HepG2 (cell line): ENCODE data around the gene C1orf21.

Experiments used
- POLR2A ChIP-seq, 2 experiments: IDR thresholded peaks; 2 replicates each; pipeline ENCODE4 v1.6.1; 2011; ENCODE audit warnings: low read depth in 2 of 2, low read length in 2 of 2, mild to moderate bottlenecking in 1 of 2, moderate library complexity in 1 of 2; ENCODE audit not compliant: insufficient read depth in 1 of 2
- RBM39 ChIP-seq: fragments of 200-400 bp; formaldehyde crosslinking; IDR thresholded peaks from one replicate; pipeline ENCODE4 v1.6.1; 2018; ENCODE audit warnings: antibody characterized with exemption, mild to moderate bottlenecking, low read depth, low read length; ENCODE audit not compliant: poor library complexity, severe bottlenecking
- SRSF9 ChIP-seq: fragments of 200-400 bp; formaldehyde crosslinking; IDR thresholded peaks from 2 replicates; pipeline ENCODE4 v1.6.1; 2018; ENCODE audit warnings: borderline replicate concordance, mild to moderate bottlenecking, low read depth, low read length; ENCODE audit not compliant: insufficient read depth, poor library complexity, severe bottlenecking
- ZNF605 ChIP-seq: sonication (generic); formaldehyde crosslinking; IDR thresholded peaks from 2 replicates; pipeline ENCODE4 v1.8.0; 2022; ENCODE audit warnings: mild to moderate bottlenecking, missing genetic modification reagents
- TF ChIP-seq, protein P1 (sequence below): sonication (generic); formaldehyde crosslinking; IDR thresholded peaks from 2 replicates; pipeline ENCODE4 v1.5.0; 2020; ENCODE audit warnings: mild to moderate bottlenecking, missing genetic modification reagents
- TF ChIP-seq, protein P2 (sequence below): sonication (generic); formaldehyde crosslinking; IDR thresholded peaks from 2 replicates; pipeline ENCODE4 v1.5.0; 2020; ENCODE audit warnings: mild to moderate bottlenecking, missing genetic modification reagents, moderate library complexity

DNA sequence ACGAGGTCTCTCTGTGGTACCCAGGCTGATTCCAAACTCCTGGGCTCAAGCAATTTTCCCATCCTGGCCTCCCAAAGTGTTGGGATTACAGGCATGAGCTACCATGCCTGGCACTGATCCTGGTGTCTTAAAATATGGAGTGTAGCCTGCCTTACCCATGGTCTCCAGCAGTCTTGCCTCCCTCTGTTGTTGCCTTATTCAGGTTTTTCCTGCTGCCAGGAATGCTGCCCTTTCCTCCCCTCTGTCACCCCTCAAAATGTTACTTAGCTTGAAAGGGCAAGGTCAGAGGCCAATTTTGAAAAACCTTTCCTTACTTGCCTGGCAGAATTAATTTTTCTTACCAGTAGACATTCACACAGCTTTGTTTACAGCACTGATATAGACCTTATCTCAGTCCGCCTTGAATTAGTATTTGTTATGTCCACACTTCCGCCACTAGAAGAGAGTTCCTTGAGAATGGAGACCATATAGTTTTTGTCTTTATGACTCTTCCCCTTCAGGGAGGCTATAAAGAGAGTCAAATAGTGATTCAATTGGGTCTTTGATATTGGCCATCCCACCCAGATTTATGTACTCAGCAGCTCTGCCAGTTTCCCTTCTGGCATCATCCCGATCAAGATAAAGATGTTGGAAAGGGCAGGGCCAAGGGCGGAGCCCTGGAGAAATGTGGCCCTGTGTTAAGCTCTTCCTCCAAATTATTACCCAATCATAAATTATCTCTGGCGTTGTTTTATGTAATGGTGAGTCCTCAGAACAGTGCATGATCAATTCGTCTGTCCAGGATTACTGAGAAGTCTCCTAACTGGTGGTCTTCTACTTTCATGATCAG is 38.8 kb downstream of the C1orf21 start:
- TF ChIP-seq RBM39 (no peak), SRSF9 (no peak), ZNF605 (CRISPR knock-in tag) (no peak), POLR2A (IDR thresholded peaks at IDR 0.05; ENCODE audit: insufficient read depth in 1 of 2, low read depth in 2 of 2, low read length in 2 of 2) (no peak)
- TF ChIP-seq, protein P1, sequence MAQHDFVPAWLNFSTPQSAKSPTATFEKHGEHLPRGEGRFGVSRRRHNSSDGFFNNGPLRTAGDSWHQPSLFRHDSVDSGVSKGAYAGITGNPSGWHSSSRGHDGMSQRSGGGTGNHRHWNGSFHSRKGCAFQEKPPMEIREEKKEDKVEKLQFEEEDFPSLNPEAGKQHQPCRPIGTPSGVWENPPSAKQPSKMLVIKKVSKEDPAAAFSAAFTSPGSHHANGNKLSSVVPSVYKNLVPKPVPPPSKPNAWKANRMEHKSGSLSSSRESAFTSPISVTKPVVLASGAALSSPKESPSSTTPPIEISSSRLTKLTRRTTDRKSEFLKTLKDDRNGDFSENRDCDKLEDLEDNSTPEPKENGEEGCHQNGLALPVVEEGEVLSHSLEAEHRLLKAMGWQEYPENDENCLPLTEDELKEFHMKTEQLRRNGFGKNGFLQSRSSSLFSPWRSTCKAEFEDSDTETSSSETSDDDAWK: no peak
- TF ChIP-seq, protein P2, sequence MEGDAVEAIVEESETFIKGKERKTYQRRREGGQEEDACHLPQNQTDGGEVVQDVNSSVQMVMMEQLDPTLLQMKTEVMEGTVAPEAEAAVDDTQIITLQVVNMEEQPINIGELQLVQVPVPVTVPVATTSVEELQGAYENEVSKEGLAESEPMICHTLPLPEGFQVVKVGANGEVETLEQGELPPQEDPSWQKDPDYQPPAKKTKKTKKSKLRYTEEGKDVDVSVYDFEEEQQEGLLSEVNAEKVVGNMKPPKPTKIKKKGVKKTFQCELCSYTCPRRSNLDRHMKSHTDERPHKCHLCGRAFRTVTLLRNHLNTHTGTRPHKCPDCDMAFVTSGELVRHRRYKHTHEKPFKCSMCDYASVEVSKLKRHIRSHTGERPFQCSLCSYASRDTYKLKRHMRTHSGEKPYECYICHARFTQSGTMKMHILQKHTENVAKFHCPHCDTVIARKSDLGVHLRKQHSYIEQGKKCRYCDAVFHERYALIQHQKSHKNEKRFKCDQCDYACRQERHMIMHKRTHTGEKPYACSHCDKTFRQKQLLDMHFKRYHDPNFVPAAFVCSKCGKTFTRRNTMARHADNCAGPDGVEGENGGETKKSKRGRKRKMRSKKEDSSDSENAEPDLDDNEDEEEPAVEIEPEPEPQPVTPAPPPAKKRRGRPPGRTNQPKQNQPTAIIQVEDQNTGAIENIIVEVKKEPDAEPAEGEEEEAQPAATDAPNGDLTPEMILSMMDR: no peak
